ENCODE results near the gene DLG4. TPM values are rescaled to one million over a fixed set of nuclear protein-coding genes. Genes with fewer than 3 reads are reported as not detected.
A peak's percentile ranks its signal among the peaks of the same experiment; 100 is the strongest.

DLG4 gene
- total RNA-seq, 1 experiment from 2014 or later, result 59.7 TPM

DNA sequence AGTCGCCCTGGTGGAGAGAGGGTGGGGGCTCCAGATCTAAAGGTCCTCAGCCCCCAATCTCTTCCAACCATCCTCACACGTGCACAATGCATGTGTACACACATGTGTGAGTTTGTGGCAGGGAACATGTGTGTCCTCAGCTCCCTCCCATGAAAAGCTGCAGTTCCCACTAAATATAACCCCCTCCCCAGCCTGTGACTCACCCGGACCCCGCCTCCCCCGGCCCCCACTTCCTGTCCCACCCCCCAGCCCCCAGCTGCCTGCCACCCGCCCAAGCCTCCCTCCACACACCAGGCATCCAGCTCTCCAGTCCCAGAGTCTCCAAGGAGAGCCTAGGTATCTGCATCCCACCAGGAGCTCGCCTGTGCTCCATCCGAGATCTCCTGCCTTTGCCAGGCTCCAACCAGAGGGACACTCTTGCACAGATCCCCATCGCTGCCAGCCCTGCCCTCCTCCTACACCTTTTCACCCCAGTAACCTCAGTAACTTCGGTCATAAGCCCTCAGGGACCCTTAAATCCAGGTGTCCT, 3.9 kb downstream of the DLG4 start:
- DNase-seq (ENCODE audit: low spot score) (no peak), ATAC-seq (no peak)
- POLR2A ChIA-PET, result no interaction called here
- H3K4me3 Mint-ChIP-seq, result peak overlapping the region; percentile 86
- TF ChIP-seq ZBTB21 (CRISPR knock-in tag; IDR thresholded peaks at IDR 0.05; ENCODE audit: borderline replicate concordance) (no peak), ZNF138 (CRISPR knock-in tag; conservative IDR thresholded peaks at IDR 0.05) (no peak), ZSCAN18 (CRISPR knock-in tag; IDR thresholded peaks at IDR 0.05) (no peak), SOX15 (CRISPR knock-in tag; IDR thresholded peaks at IDR 0.05) (no peak), TCF7 (CRISPR knock-in tag; IDR thresholded peaks at IDR 0.05; ENCODE audit: low read depth) (no peak), ZNF121 (CRISPR knock-in tag; IDR thresholded peaks at IDR 0.05) (no peak), TEAD1 (CRISPR knock-in tag; IDR thresholded peaks at IDR 0.05) (no peak), ZNF396 (CRISPR knock-in tag; IDR thresholded peaks at IDR 0.05; ENCODE audit: borderline replicate concordance) (no peak), E2F4 (CRISPR knock-in tag; IDR thresholded peaks at IDR 0.05; ENCODE audit: borderline replicate concordance, low read depth) (no peak), ESRRA (CRISPR knock-in tag; IDR thresholded peaks at IDR 0.05; ENCODE audit: borderline replicate concordance) (no peak)
- TF ChIP-seq, protein P1, sequence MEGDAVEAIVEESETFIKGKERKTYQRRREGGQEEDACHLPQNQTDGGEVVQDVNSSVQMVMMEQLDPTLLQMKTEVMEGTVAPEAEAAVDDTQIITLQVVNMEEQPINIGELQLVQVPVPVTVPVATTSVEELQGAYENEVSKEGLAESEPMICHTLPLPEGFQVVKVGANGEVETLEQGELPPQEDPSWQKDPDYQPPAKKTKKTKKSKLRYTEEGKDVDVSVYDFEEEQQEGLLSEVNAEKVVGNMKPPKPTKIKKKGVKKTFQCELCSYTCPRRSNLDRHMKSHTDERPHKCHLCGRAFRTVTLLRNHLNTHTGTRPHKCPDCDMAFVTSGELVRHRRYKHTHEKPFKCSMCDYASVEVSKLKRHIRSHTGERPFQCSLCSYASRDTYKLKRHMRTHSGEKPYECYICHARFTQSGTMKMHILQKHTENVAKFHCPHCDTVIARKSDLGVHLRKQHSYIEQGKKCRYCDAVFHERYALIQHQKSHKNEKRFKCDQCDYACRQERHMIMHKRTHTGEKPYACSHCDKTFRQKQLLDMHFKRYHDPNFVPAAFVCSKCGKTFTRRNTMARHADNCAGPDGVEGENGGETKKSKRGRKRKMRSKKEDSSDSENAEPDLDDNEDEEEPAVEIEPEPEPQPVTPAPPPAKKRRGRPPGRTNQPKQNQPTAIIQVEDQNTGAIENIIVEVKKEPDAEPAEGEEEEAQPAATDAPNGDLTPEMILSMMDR (IDR thresholded peaks at IDR 0.05), result no peak
- TF ChIP-seq, protein P2, sequence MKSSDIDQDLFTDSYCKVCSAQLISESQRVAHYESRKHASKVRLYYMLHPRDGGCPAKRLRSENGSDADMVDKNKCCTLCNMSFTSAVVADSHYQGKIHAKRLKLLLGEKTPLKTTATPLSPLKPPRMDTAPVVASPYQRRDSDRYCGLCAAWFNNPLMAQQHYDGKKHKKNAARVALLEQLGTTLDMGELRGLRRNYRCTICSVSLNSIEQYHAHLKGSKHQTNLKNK (CRISPR knock-in tag; IDR thresholded peaks at IDR 0.05), result no peak
- no peaks in the 10 kb centered on the region for H3K9me3 Mint-ChIP-seq
- peaks cover 4% of the 10 kb centered on the region; the same call in 1 of the 2 replicates for H3K27me3 Mint-ChIP-seq (ENCODE audit: low read depth)
- H3K4me1 Mint-ChIP-seq, result peaks cover 58% of the 10 kb centered on the region
- CTCF ChIA-PET, result interaction anchor here (0.6 to 2.9 kb wide), 4 partner anchors 51 to 170 kb away, joined by 3 to 11 read pairs (median 6); no protein-coding TSS in a partner anchor
- H3K27ac Mint-ChIP-seq, result peak overlapping the region; percentile 96
- no peaks in the 10 kb centered on the region for H3K36me3 Mint-ChIP-seq

DNA sequence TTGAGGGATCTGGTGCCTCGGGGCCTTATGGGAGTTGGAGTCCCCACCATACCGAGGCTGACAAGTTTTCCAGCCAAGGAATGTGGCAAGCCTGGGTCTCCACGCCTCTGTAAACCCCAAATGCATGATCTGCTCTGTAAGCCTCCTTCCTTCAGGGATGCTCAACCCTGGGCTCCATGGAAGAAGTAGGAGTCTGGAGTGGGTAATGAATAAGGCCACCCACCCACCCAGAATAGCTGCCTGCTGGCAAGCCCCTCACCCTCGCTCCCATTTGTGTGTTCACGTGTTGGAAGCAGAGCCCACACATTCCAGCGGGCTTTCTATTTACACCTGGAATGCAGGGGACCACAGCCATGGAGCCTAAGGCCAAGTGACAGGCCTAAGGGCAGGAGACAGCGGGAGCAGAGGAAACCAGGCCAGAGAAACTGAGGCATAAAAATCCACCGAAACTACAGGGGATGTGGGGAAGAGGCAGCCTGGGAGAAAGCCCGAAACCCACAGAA, 4.4 kb downstream of the DLG4 start:
- peak; percentile 0; the same call in 1 of the 2 replicates for ATAC-seq
- TF ChIP-seq NR2C2 (CRISPR knock-in tag; IDR thresholded peaks at IDR 0.05), result no peak
- no peak for TF ChIP-seq PRRX2 (CRISPR knock-in tag; IDR thresholded peaks at IDR 0.05)
- TF ChIP-seq E2F4 (CRISPR knock-in tag; IDR thresholded peaks at IDR 0.05; ENCODE audit: borderline replicate concordance, low read depth), result no peak
- TF ChIP-seq NFATC4 (CRISPR knock-in tag; IDR thresholded peaks at IDR 0.05), result no peak
- TF ChIP-seq TEAD4 (CRISPR knock-in tag; IDR thresholded peaks at IDR 0.05), result 0 out of 2 replicates have a peak, but pooled peaks have one; percentile 66
- TF ChIP-seq ZNF416 (CRISPR knock-in tag; IDR thresholded peaks at IDR 0.05), result no peak
- no peak for TF ChIP-seq ZNF317 (CRISPR knock-in tag; IDR thresholded peaks at IDR 0.05; ENCODE audit: borderline replicate concordance, low read depth)
- TF ChIP-seq MAX (CRISPR knock-in tag; IDR thresholded peaks at IDR 0.05), result 0 out of 2 replicates have a peak, but pooled peaks have one; percentile 23
- 0 out of 2 replicates have a peak, but pooled peaks have one; percentile 41 for TF ChIP-seq FOXK1 (CRISPR knock-in tag; IDR thresholded peaks at IDR 0.05)
- H3K27ac Mint-ChIP-seq, result peak overlapping the region; percentile 92
- CTCF ChIA-PET, result interaction anchor here (0.9 to 2.9 kb wide), 12 partner anchors 19 to 189 kb away, joined by 3 to 17 read pairs (median 8); partner anchors contain the start of genes ASGR1, DVL2, SLC2A4 and TMEM256
- peaks cover 4% of the 10 kb centered on the region; the same call in 1 of the 2 replicates for H3K27me3 Mint-ChIP-seq (ENCODE audit: low read depth)
- H3K36me3 Mint-ChIP-seq, result no peaks in the 10 kb centered on the region
- POLR2A ChIA-PET, result interaction anchor here (0.7 to 1.1 kb wide), 4 partner anchors 14 to 221 kb away, joined by 3 to 6 read pairs (median 4); no protein-coding TSS in a partner anchor
- peak overlapping the region; percentile 86 for H3K4me3 Mint-ChIP-seq
- peaks cover 59% of the 10 kb centered on the region for H3K4me1 Mint-ChIP-seq
- no peaks in the 10 kb centered on the region for H3K9me3 Mint-ChIP-seq
- DNase-seq (ENCODE audit: low spot score), result no peak
